ENCODE measurements around the gene CNTNAP4.
A peak's percentile ranks its signal among the peaks of the same experiment; 100 is the strongest.

Gene CNTNAP4

DNA sequence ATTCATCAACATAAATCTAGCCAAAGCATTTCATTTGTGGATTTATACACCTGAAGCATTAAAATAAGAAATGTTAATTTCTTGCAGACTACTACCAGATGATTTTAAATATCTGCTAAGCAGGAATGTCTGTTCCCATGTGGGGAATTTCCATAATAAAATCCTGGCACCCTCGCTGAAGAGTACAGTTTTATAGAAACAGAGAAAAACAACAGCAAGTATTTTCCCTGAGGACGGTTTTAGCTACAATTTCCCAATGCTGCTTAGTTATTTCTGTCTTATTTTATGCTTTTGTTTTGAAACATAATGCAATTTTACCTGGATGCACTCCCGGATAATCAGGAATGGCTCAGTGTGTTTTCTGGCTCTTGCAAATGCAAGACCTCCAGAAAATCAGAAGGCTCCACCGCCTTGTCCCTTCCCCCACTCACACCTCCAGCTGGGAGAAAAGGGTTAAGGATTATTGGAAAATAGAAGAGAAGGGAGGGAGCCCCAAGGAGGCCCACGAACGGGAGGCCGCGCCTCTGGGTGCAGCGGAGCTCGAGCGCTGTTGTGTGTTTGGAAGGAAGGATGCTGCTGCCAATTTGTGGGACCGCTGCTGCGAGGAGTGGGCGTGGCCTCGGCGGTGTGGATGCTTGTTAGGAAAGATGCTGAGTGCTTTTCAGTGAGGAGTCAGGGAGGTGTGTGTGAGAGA, at the start of gene CNTNAP4:
Gene CNTNAP4 (plus strand): TSS at position 657 of the 694 bp plus-strand sequence. CDS start 262 bp downstream, outside the sequence.
- no peak for DNase-seq (ENCODE audit: low spot score)

DNA sequence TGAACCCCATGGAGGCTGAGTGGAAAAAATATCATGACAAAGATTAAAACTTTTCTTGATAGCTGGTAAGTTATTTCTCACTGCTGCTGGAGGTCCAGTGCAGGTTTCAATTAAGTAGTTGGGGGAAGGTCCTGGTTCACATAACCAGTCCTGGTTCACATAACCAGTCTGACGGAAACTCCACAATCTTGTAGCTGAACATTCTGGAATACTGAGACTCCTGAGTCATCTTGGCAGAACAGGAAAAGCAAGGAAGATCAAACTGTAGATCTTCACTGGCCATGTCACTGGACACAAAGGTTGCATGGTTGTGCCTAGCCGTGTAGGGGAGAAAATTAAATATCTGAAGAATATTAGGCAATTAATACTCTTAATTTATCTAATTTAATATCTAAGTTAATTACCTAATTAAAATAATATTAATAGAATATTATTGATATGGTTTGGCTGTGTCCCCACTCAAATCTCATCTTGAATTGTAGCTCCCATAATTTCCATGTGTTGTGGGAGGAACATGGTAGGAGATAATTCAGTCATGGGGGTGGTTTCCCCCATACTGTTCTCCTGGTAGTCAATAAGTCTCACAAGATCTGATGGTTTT, 48.6 kb upstream of the CNTNAP4 start:
- no peak for DNase-seq (ENCODE audit: low spot score)

GRCh38 chr16:76232704-76233103, 44.5 kb upstream of the CNTNAP4 start:
- DNase-seq (ENCODE audit: low spot score): no peak

DNA sequence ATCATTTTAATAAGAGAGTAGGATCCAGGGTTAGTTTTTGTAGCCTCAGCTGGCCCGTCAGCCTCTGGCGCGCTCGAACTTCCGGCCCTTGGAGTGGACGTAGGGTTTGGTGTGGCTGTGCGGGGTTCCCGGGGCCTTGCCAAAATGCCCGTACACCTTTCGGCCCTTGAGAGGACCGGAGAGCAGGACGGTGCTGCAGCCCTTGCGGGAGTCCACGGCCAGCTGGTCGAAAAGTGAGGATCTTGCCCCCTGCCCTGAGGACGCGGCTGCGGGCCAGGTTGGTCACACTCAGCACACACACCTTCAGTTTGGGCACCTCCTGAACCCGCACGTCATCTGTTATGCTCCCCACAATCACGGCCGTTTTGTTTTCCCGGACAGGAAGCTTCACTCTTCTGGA, 42.2 kb upstream of the CNTNAP4 start:
- no peak for DNase-seq (ENCODE audit: low spot score)

DNA sequence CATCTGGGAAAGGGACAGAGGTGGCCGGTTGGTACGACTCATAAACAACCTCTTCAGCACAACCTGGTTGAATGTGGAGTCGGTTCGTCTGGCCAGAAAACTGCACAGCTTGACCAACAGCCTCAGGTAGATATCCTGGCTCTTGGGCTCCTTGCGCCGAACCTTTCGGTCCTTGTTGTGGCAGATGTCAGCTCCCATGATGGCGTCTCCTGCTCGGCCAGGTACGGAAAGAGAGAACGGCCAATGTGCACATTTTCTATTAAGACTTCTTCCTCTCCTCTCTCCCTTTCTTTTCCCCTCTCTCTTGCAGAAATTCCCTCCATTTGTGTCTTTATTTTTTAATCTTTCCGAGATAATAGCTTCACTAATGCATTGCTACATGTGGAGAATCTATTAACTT, 41.8 kb upstream of the CNTNAP4 start:
- DNase-seq (ENCODE audit: low spot score): no peak

DNA sequence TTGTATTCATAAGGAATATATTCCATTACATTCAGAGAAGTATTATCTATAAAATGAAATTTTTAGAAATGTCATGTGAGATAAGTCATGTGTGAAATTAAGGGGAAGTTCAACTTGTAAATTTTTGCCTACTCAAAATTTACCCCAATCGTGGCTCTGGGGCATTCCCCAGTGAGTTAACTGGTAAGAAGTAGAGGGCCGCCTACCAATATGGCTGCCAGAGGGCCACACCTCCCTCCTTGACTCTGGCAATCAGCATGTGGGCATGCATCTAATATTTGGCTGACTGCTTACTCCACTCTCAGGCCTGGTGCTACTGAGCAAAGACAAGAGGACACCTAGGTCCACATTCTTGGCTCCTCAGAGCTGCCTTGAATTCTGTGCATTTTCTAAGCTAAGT, 39.7 kb upstream of the CNTNAP4 start:
- no peak for DNase-seq (ENCODE audit: low spot score)

DNA sequence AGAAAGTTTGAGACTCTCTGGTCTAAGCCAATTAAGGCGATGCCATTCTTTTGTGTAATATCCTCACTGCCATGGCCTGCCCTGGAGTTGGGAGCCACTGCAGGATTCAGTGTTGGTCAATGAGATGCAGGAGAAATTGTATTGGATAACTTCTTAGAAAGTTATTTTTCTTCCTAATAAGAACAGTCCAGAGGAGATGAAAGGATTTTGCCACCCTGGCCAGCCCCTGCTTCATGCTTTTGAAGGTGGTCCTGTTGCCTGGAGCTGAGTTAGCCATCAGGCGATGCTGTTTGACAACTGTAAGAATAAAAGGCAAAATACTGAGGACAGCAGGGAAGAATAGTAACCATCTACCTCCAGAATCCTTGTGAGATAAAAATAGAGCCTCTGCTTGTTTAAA, 35.4 kb upstream of the CNTNAP4 start:
- DNase-seq (ENCODE audit: low spot score): no peak

DNA sequence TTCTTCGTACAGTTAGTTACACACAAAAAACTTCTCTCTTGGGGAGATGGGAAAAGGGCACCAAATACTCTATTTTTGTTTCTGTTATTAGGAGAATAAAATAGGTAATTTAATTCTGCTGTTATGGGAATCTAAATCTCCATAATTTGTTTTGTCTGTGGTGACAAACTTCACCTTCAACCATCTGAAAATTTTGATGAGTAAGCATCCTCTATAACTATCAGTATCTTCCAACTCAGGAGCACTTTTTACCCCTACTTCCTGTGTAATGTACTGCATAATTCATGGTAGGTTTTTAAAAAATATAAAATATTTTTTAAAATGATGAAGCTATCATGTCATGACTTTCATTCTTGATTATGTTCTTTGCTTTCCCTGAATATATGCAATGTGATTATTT, 33.6 kb upstream of the CNTNAP4 start:
- no peak for DNase-seq (ENCODE audit: low spot score)

- DNase-seq (ENCODE audit: low spot score): no peak
Measured at GRCh38 chr16:76246587-76246986, 30.6 kb upstream of the CNTNAP4 start.

DNA sequence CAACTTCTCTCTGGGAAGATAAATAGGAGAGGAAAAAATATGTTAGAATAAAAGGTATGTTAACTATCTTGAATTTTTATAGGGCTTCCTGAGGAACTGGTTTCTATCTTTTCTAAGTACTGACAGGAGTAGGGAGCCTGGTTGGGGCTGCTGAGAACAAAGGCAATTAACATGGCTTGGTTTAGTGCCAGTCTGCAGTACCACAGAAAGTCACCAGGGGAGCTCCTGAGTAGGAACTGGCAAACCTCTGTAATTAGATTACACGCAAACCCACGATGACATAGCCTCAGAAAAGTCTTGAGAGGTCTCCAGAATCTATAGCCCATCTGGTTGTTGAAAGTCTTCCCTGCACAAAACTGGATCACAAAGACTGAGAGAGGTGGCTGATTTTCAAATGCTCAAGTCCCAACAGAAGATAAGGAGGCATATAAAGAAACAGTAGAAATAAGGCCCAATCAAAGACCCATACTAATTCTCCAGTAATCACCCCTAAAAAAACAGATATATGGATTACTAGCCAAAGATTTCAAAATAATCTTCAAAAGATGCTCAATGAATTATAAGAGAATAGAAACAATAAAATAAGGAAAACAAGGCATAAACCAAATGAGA, 11.7 kb upstream of the CNTNAP4 start:
- peak; percentile 51 for DNase-seq (ENCODE audit: low spot score)

- DNase-seq (ENCODE audit: low spot score): no peak
Measured at GRCh38 chr16:76268824-76269223, 8.4 kb upstream of the CNTNAP4 start.

- no peak for DNase-seq (ENCODE audit: low spot score)
Measured at GRCh38 chr16:76277460-76278030, 344 bp downstream of the CNTNAP4 start.

GRCh38 chr16:76278086-76278485, 885 bp downstream of the CNTNAP4 start:
- no peak for DNase-seq (ENCODE audit: low spot score)

GRCh38 chr16:76278980-76279379, 1.8 kb downstream of the CNTNAP4 start:
- no peak for DNase-seq (ENCODE audit: low spot score)

DNA sequence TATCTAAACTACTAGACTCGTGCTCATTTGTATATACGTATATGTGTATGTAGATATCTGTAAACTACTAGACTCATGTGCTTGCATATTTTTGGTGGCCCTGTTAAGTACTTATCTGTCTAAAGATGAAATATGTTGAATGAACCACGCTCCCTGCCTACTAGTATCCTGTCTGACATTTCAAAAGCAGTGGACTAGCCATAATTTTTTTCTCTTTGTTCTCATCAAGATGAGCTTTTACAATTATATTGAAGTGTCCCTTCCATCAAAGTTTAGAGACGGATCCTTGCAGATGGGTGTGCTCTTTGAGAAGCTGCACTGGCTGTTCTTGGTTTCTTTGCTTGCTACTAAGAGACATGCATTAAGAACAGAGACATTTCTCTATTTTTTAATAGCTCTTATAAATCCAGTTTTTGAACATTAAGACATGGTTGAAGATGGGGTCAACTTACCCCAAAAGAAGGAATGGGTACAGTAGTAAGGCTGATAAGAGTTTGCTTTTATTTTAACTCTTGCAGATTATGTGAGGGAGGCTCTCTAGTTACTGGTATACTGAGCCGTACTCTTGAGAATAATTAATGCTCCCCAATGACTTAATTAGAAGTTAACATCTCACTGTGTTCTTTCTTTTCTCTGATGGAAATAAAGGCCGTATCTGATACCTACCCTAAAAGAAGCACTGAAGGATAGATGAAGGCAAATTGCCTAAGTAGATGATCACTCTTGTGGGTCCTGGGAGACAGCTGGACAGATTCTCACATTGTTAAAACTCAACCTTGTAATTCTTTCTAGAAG, 3.4 kb downstream of the CNTNAP4 start:
- no peak for DNase-seq (ENCODE audit: low spot score)

DNA sequence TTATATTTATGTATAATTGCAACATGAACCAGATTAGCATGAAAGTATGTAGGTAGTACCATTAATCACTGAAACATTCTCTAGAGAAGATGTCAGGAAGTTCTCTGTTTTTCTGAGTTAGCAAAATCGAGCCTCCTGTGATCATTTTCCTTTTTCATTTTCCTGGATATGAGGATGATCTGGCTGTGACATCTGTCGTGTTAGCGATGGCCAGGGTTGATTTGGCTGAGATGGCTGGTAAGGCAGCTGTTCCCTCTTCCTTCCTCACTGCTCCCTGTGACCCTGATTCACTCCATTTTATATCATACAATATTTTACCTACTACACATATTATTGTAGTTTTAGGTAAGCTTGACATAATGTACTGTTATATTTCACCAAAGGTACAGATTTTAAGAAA, 10.3 kb downstream of the CNTNAP4 start:
- DNase-seq (ENCODE audit: low spot score): no peak

DNA sequence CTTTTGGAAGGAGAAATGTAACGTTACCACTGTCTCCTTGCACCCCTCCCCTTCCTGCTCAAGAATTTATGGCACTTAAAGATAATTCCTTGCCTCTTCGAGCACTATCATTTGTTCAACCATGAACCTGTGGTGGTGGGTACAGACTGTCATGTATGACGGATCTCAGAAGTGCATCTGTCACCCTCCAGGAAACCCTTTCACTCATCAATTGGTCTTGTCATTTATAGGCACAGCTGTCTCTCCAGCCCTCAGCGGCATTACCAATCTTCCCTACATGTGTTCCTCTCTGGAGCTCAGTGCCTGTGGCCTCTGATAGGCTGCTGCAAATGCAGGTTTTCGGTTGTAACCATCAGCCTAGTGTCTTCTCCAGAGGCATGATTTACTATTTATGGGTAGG, 15.0 kb downstream of the CNTNAP4 start:
- DNase-seq (ENCODE audit: low spot score): no peak

DNA sequence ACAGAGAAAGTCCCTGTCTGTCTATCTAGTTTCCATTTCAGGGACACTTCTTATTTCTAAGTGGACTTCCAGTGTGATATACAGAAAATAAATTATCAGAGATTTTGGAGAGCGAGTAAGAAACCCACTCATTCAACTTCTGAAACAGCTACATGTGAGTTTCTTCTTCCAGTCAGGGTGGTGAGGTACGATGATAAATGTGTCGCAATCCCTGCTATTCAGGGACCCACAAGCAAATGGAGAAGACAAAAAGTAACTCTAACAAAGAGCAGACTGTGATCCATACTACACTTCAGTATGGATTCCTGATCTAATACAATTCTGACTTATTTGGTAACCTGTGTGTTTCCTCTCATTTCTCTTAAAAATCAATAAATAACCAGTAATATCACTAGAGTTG, 16.8 kb downstream of the CNTNAP4 start:
- DNase-seq (ENCODE audit: low spot score): no peak

DNA sequence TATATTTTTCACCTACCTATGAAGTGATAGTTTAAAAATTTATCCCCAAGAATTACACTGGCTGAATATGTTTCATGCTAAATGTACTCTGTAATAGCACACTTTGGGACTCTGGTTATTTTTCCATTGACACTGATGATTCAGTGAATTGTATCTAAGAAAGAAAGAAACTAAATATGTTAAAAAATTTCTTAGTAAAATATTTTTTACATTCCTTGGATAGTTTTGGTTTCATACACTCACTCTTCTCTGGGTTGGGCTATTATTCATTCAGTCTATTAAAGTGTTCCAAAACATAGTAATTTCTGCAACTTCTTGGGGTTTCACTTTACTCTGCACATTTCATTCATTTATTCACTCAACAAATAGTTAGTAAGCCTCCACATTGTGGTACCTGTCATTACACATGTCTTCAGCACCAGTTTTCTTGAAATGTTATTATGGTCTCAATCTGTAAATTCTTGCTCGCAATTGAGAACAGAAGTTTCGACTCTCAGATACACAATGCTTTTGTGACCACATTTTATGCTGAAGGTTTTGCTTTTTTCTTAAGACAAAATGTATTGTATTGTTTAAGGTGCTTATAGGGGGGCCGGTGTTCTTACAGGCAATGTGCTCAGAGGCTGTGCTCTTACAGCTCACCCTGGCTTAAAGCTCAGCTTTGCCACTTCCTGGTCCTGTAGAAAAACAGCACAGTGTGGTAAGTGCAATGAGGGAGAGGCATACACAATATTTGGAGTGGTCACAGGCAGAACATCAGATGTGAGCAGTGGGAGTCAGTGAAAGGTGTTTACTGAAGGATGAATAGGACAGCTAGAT, 17.4 kb downstream of the CNTNAP4 start:
- no peak for DNase-seq (ENCODE audit: low spot score)

GRCh38 chr16:76297941-76298340, 20.7 kb downstream of the CNTNAP4 start:
- DNase-seq (ENCODE audit: low spot score): no peak

- no peak for DNase-seq (ENCODE audit: low spot score)
Measured at GRCh38 chr16:76303637-76304314, 26.6 kb downstream of the CNTNAP4 start.
